ENCODE data around the gene BCL2.
"Not testable (repeated sequence)": the region's sequence is repeated elsewhere in the genome, so short reads cannot be mapped to it uniquely, and the experiment has no call there.

Gene BCL2
- 26.4 to 105 (median 51.2) reads per million in 17 experiments for total RNA-seq

DNA sequence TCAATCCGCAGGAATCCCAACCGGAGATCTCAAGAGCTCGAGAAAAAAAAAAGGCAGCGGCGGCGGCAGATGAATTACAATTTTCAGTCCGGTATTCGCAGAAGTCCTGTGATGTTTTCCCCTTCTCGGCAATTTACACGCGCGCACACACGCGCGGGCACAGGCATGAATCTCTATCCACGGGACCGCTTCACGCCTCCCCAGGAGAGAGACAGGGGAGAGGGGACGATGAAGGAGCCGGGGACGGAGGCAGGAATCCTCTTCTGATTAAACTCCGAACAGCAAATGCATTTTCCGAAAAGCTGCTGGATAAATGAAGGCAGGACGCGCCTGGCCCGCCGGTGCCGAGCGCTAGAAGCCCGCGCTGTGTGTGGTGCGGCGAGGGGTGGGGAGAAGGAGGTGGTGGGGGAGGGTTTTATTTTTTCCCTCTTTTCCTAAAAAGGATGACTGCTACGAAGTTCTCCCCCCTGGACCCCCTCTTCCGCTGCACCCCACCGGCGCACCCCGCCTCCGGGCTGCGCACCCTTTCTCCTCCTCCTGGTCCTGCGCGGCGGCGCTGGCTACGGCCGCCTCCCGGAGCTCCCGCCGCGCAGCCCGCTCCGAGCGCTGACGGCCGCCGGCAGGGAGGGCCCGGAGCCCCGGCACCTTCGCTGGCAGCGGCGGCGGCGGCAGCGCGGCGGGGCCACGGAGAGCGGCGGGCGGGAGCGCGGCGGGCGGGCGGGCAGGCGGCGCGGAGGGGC, at the start of gene BCL2:
TSS of gene BCL2 (minus strand) at position 387 of the 740 bp plus-strand sequence.
- peak in 2 of 4 experiments; percentile 31 to 46 for DNase-seq

- no peak for DNase-seq
Observed at GRCh38 chr18:63368611-63369010, 49.0 kb upstream of the BCL2 start.

- peak; percentile 97 to 99 (median 99) for DNase-seq
Observed at GRCh38 chr18:63367053-63367953, 47.7 kb upstream of the BCL2 start, which contains the start of gene KDSR. TSS of gene KDSR (minus strand) at chr18:63367206. CDS start at chr18:63367118, 88 bp downstream.

DNA sequence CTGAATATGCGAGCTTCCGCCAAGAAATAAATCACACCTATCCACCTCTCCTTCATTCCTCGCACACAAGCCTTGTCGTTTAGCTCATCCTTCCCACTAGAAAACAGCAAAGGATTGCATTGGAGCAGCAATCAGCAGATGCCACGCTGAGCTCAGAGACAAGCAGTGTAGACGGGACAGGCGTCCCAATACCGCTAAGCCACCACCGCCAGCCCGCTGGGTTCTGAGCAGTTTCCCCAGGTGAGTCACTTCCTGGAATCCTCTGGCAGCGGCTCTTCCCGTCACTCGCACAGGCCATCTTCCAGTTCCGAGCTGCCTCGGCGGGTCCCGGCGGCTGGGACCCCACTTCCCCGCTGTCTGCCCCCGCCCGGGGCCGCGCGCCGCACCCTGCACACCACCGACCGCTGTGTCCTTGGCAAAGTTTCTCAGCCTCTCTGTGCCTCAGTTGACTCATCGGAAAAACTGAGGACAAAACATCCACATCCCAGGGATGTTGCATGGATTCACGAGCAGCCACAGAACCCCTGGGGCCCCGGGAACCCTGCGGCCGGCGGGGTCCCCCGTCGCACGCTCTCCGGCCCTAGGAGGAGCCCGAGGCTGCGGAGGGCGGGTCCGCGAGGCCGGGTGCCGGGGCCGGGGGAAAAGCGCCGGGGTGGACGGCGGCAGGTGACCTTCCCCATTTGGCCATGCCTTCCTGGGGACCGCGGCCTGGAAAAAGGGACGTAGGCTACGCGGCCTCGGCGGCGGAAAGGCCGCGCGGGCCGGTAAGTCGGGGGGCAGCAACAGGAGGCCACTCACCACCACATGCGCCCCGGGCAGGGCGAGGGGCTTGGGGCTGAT, 46.9 kb upstream of the BCL2 start:
- DNase-seq = peak; percentile 41 to 69 (median 56)

DNA sequence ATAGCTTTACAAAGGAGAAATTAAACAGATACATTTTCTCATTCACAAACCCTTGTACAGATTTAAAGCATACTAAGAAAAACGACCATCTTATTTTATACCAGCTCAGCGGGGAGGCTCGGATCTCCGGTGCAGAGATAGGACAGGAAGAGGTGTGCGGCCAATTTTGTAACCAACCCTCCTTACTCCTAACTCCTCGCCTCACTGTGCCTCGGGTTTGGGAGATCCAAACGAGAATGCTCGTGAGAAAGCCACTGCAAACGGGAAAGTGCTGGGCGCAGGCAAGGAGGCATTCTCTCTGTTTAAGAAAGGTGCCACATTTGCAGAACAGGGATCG, 46.3 kb upstream of the BCL2 start:
- DNase-seq = peak in 2 of 4 experiments; percentile 4 to 10

- peak in 3 of 4 experiments; percentile 9 to 25 (median 19) for DNase-seq
Observed at GRCh38 chr18:63363951-63364350, 44.4 kb upstream of the BCL2 start.

DNA sequence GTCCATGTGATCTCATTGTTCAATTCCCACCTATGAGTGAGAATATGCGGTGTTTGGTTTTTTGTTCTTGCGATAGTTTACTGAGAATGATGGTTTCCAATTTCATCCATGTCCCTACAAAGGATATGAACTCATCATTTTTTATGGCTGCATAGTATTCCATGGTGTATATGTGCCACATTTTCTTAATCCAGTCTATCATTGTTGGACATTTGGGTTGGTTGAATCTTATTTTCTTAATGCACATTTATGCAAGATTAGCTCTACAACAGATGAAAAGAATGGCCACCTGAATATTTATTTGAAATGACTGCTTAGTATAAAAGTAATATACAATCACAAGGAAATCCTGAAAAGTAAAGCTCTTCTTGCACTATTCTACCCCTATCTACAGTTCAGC, 43.9 kb upstream of the BCL2 start:
- not testable (repeated sequence) for DNase-seq

- no peak for DNase-seq
Observed at GRCh38 chr18:63356272-63356896, 36.8 kb upstream of the BCL2 start.

- DNase-seq = no peak
Observed at GRCh38 chr18:63350230-63350629, 30.7 kb upstream of the BCL2 start.

DNA sequence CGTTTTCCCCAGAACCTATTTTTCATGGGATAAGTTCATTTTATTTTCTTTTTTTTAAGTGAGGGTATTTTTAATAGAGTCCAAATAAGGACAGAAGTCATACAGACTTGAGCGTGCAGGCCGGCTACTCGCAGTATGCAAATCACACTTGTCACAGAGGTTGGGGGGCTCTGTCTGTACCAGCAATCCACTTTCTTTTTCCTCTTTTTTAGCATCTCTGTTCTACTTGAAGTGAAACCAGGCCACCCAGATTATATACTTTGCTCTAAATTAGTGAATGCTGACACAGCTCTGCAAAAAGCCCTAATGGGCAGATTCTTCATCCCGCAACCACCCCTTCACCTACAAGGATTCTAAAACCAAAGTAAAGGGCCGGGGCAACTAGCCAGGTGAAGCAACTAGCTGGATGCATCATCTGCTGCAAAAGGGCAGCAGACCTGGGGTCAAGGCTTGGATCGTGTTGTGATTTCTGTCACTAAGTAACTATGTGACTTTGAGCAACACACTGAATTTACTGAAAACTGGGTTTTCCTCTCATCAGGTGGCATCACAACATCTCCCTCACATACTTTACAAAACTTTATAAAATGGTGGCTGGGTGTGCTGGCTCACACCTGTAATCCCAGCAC, 29.1 kb upstream of the BCL2 start:
- no peak for DNase-seq

- DNase-seq = no peak
Observed at GRCh38 chr18:63346480-63347183, 27.1 kb upstream of the BCL2 start.

GRCh38 chr18:63346031-63346430, 26.5 kb upstream of the BCL2 start:
- DNase-seq = no peak

- DNase-seq = no peak
Observed at GRCh38 chr18:63344918-63345317, 25.3 kb upstream of the BCL2 start.

GRCh38 chr18:63344263-63344662, 24.7 kb upstream of the BCL2 start:
- no peak for DNase-seq

DNA sequence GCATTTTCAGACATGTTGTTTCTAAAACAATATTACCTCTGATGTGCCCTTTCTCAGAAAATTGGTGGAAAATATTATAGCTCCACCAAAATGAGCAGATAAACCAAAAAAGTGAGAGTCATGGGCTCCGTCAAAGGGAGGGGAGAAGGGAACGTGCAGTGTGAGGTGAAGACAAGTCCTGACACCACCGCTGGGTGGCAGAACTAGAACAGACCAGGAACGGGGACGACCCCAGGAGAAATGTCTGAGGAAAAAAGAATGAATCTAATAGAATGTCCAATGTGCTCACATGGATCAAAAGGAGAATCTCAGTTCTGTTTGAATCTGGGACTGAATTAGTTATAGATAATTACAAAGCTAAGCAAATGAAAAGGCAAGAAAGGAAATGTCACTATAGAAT, 22.6 kb upstream of the BCL2 start:
- peak in 3 of 4 experiments; percentile 31 to 42 (median 35) for DNase-seq

DNA sequence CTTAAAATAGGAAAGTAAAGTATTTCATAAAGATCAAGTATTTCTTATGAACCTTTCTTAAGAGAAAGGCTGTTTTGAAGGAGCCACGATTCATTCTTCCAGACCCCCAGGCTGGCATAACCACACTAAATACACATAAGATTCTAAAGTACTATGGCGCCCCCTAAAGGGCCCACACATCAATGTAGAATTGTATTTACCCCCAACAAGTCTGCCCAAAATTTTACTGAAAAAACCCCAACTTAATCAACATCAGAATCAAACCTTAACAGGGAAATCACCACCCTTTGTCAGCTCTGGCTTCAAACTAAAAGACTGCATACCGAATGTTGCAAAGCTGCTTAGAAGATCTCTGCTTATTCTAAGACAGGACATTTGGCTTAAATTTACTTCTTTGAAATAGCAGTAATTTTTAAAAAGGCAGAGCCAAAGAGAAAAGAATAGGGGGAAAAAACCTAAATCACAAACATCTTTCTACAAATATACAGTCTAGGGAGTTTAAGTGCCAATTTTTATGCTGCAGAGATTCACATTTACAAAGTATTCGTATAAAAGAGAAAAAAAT, 20.4 kb upstream of the BCL2 start:
- peak; percentile 15 to 67 (median 58) for DNase-seq

DNA sequence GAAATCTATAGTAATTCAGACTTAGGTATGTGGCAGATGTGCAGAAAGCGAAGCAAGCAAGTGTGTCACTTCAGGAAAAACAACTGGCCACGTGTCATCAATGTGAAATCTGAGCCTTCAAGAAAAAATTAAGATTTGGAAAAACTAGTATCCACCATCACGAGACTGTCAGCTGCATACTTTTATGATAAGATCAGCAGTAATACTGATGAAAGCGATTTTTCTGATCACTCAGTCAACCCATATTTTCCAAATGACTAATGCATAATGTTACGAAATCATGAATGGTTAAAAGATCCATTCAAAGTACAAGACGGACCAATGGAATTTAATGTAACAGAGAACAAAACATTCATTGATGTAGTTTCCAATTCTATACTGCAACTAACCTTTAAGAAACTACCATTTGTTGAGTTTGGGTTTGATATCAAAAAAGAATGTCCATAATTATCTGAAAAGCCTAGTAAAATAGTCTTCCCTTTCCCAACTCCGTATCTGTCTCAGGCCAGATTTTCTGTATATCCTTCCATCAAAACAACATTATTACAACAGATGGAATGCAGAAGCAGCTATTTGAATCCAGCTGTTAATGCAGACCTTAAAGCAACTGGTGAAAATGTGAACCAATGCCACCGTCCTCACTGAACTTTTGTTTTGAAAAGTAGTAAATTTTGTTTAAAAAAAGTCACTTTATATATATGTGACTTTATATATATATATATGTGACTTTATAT, 17.0 kb upstream of the BCL2 start:
- no peak for DNase-seq

GRCh38 chr18:63331105-63331504, 11.5 kb upstream of the BCL2 start:
- DNase-seq = no peak

DNA sequence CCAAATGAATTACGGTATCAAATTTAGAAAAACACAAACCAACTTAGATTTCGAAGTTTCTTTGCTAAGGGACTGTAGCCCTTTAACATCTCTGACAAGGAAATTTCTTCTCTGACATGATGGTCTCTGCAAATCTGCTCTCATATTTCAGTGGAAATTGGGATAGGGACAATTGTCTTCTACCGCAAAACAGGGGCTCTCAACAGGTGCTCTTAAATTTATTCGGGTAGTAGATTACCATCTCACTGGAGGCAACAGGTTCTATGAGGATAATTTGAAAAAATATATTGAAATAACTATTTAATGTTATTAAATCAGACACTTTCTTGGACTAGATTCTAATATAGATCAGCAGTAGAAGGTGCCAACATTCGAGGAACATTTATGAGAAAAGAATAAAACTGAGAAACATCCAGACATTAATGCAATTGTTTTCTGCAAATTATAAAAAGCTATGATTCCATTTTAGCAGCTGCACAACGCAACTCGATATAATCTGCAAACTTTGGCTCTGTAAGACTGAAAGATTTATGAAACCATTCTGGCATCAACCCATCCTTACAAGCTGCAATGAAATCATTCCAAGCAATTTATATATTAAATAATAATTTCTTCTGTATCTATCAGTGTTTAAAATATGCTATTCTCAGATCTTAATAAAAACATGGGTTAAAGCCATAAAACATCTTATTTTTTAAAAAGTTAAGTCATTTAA, 10.0 kb upstream of the BCL2 start:
- no peak for DNase-seq

Data from suppressor macrophage (primary cell).